Breast epithelium (tissue), 4 donors: ENCODE data around the gene DPY19L1. TPM values are rescaled to one million over a fixed set of nuclear protein-coding genes. Genes with fewer than 3 reads are reported as not detected.
"Not testable (repeated sequence)": the region's sequence is repeated elsewhere in the genome, so short reads cannot be mapped to it uniquely, and the experiment has no call there.

Source experiments
- DNase-seq, 2 donors: peaks; one replicate each; pipeline ENCODE4 v3.0.0-alpha.2; 2019; ENCODE audit warnings: low spot score in 2 of 2
- H3K27ac ChIP-seq, 2 donors: fragments of 200-600 bp; sonication (generic) in 1 of 2; one replicate each; pipeline ENCODE4 v1.5.1; 2016 to 2019; ENCODE audit warnings: mild to moderate bottlenecking in 1 of 2
- H3K27me3 ChIP-seq, 2 donors: fragments of 200-600 bp; sonication (generic) in 1 of 2; one replicate each; pipeline versions ENCODE4 v1.5.1 to v1.6.0; 2017 to 2019; ENCODE audit warnings: control low read depth in 1 of 2, mild to moderate bottlenecking in 1 of 2
- H3K36me3 ChIP-seq: fragments of 200-600 bp; one replicate; pipeline ENCODE4 v1.5.1; 2019
- H3K4me1 ChIP-seq, 2 donors: fragments of 200-600 bp; sonication (generic); one replicate each; pipeline ENCODE4 v1.5.1; 2016 to 2019; ENCODE audit warnings: control low read depth in 1 of 2
- H3K4me3 ChIP-seq, 3 donors: fragments of 200-600 bp; sonication (generic); 1 replicate in 2 of 3; 2 replicates in 1 of 3; pipeline ENCODE4 v1.5.1; 2016 to 2019; ENCODE audit warnings: mild to moderate bottlenecking in 3 of 3, moderate library complexity in 2 of 3
- H3K9me3 ChIP-seq, 2 donors: fragments of 200-600 bp; sonication (generic) in 1 of 2; one replicate each; pipeline ENCODE4 v1.5.1; 2016 to 2019; ENCODE audit warnings: control low read depth in 1 of 2
- POLR2A ChIP-seq: fragments of 450-650 bp; IDR thresholded peaks from one replicate; pipeline ENCODE4 v1.6.1; 2016; ENCODE audit warnings: antibody characterized with exemption, mild to moderate bottlenecking, moderate library complexity
- POLR2AphosphoS5 ChIP-seq, 3 donors: sonication (generic); formaldehyde crosslinking; IDR thresholded peaks; one replicate each; pipeline ENCODE4 v1.6.1; 2017; ENCODE audit warnings: antibody characterized with exemption in 3 of 3
- intact Hi-C: fragments of 100-400 bp; cut with DNase I; formaldehyde crosslinking; loops from one replicate; pipeline ENCODE4 v1.15.1; 2023; ENCODE audit warnings: low total_unique reads
- total RNA-seq, 3 donors: library from RNA; depleted of rRNA; stranded (reverse); fragments of >200 nt; gene quantifications; one replicate each; pipeline ENCODE4 v1.1.0, GENCODE V29; 2016
- TF ChIP-seq, protein P1 (sequence below), 3 donors: fragments of 450-650 bp; IDR thresholded peaks; one replicate each; pipeline ENCODE4 v1.5.1; 2016 to 2017; ENCODE audit warnings: antibody characterized with exemption in 3 of 3, mild to moderate bottlenecking in 3 of 3, moderate library complexity in 3 of 3

DPY19L1 gene
- total RNA-seq, 3 donors from 2014 or later: 14.1 to 18.2 (median 17.4) TPM

DNA sequence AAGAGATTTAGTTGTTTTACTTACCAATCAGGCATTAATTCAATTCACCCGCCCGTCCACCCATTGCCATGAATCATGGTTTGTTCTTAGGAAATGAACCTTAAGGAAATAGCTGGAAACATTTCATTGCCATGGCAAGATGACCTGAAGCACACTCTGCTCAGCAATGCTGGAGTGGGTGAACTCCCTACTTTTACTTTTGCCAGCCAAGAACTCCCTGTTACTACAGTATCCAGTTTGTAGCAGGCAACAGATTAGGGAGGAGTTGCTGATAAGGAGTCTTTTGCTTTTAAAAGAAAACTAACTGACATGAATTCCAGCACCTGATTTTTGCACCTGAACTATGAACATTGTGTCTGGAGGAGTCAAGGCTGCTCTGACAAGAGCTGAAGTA is 10.6 kb upstream of the DPY19L1 start:
- H3K27me3 ChIP-seq, H3K27ac ChIP-seq, intact Hi-C loops, H3K36me3 ChIP-seq, DNase-seq, H3K4me1 ChIP-seq, H3K4me3 ChIP-seq, H3K9me3 ChIP-seq: not testable (repeated sequence)

DNA sequence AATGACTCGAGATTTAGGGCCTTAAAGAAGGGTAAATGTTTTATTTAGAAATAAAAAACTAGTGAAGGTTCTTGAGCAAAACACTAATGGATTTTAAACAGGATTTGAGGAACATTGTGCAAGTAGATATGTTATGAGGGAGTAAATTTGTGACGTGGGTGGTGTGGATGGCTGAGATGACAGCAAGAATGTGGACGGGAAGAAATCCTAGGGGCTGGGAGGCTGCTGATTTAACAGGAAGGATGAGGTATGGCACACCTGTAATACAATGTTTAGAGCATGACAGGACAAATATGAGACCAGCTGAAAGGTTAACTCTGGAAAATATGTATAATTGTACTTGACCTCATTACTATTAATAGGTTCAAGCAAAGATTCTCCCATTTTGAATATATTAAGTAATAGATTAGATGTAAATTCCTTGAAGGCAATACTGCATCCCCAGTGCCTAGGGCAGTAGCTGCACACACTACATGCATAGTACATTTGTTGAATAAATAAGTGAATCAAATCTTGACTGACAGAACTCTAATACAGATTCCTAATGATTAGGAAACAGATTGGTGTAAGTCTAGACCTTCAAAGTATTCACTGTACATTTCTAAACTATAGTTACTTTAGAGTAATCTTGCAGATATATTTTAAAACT is 10.1 kb upstream of the DPY19L1 start:
- H3K4me3 ChIP-seq, H3K36me3 ChIP-seq, intact Hi-C loops, H3K9me3 ChIP-seq, H3K27me3 ChIP-seq, H3K27ac ChIP-seq, H3K4me1 ChIP-seq, DNase-seq: not testable (repeated sequence)

DNA sequence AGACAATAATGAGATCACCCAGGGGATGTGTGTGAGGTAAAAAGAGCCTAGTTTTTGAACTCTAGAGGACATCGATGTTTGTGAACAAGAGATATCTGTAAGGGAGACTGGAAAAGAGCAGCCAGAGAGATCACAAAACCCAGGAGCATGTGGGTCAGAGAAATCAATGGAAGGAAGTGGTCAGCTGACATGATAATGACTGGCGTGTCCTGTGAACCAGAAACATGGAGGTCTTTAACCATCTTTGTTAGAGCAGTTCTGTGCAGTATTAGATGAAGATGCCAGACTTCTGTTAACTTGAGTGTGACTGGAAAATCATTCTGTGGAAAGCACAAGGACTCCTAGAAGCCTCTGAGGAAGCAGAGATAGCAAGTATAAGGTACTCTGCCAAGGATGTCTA is 6.0 kb upstream of the DPY19L1 start:
- H3K27me3 ChIP-seq, H3K4me3 ChIP-seq, H3K36me3 ChIP-seq, H3K27ac ChIP-seq, H3K4me1 ChIP-seq, H3K9me3 ChIP-seq, intact Hi-C loops, DNase-seq: not testable (repeated sequence)

DNA sequence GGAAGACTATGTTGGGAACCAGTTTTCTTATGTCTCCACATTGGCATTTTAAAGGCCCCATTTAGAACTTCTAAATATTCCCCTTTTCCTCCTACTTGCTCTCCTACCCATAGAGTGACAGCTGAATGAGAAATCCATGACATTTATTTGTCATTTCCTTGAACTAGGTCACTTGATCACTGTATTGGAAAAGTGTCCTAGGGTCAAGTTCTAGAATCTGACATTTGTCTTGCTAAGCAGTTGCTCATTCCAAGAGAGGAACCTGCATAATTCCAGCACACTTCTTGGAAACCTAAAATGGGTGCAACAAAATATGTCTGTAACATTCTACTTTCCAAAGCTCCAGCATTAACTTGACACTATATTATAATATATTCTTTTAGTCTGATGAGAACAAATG is 3.6 kb upstream of the DPY19L1 start:
- Histone ChIP-seq H3K27me3 (no peaks in the 10 kb centered on the region), H3K4me1 (no peaks in the 10 kb centered on the region), H3K4me3 (no peak overlapping the region), H3K27ac (no peak overlapping the region), H3K36me3 (no peaks in the 10 kb centered on the region), H3K9me3 (no peaks in the 10 kb centered on the region)
- intact Hi-C loops: no loop called here
- no peak for DNase-seq
- TF ChIP-seq, protein P1, sequence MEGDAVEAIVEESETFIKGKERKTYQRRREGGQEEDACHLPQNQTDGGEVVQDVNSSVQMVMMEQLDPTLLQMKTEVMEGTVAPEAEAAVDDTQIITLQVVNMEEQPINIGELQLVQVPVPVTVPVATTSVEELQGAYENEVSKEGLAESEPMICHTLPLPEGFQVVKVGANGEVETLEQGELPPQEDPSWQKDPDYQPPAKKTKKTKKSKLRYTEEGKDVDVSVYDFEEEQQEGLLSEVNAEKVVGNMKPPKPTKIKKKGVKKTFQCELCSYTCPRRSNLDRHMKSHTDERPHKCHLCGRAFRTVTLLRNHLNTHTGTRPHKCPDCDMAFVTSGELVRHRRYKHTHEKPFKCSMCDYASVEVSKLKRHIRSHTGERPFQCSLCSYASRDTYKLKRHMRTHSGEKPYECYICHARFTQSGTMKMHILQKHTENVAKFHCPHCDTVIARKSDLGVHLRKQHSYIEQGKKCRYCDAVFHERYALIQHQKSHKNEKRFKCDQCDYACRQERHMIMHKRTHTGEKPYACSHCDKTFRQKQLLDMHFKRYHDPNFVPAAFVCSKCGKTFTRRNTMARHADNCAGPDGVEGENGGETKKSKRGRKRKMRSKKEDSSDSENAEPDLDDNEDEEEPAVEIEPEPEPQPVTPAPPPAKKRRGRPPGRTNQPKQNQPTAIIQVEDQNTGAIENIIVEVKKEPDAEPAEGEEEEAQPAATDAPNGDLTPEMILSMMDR (IDR thresholded peaks at IDR 0.05): no peak
- TF ChIP-seq POLR2AphosphoS5 (IDR thresholded peaks at IDR 0.05) (no peak), POLR2A (no peak)

DNA sequence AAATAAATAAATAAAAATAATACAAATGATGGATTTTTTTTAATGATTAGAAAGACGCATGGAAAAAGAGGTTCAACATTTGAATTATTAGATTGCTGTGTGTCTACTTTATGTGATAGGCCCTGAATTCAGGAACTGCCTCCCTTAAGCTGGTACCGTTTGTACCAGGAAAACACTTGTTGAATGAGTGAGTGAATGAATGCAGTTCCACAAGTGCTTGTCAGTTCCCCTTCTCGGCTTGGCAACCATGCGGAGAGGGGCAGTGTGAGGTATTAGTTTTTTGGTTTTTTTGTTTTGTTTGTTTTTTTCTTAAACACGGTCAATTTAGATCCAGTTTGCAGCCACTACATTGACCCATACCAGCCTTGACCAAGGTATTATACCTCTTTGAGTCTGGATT is 2.1 kb upstream of the DPY19L1 start:
- no peak for TF ChIP-seq POLR2AphosphoS5 (IDR thresholded peaks at IDR 0.05)
- TF ChIP-seq, protein P1 (IDR thresholded peaks at IDR 0.05): no peak
- TF ChIP-seq POLR2A: no peak
- no peak for DNase-seq
- Histone ChIP-seq H3K36me3 (no peaks in the 10 kb centered on the region), H3K4me3 (no peak overlapping the region), H3K4me1 (no peaks in the 10 kb centered on the region), H3K27me3 (no peaks in the 10 kb centered on the region), H3K9me3 (no peaks in the 10 kb centered on the region), H3K27ac (no peak overlapping the region)
- intact Hi-C loops: no loop called here

DNA sequence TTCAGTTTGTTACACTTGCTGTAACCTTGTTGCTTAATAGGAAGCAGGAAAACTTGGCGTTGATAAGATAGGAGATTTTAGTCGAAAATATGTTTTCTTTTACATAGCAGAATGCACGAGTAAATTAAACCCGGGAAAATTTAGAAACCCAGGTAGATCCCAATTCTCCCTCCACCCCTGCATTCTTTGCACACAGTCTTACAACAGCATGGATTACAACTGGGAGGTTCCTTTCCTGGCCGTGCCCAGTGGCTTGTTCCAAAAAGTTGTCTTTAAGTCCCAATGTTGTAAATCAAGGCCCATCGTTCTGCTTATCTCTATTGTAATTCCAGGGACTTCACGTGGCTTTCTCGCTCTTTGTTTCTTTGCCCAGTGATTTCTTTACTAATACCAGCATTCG is 1.1 kb upstream of the DPY19L1 start:
- H3K36me3 ChIP-seq: no peaks in the 10 kb centered on the region
- TF ChIP-seq, protein P1 (IDR thresholded peaks at IDR 0.05): no peak
- TF ChIP-seq POLR2AphosphoS5 (IDR thresholded peaks at IDR 0.05): no peak
- DNase-seq: no peak
- H3K9me3 ChIP-seq: no peaks in the 10 kb centered on the region
- intact Hi-C loops: no loop called here
- H3K27ac ChIP-seq: peak overlapping the region; percentile 86 to 90
- peak overlapping the region; percentile 66 to 85 (median 70) for H3K4me3 ChIP-seq
- H3K4me1 ChIP-seq: no peaks in the 10 kb centered on the region
- no peaks in the 10 kb centered on the region for H3K27me3 ChIP-seq
